Stimulated activated CD8-positive, alpha-beta memory T cell treated with anti-CD3 and anti-CD28 coated beads, Interleukin-15, amount 100 ng/mL, for 4 hours (primary cell): ENCODE measurements around the gene TSGA10IP.

Source experiments
- DNase-seq, 2 donors: peaks; one replicate each; pipeline ENCODE4 v3.0.0-alpha.2; 2020; ENCODE audit warnings: low read depth in 2 of 2

Gene TSGA10IP

GRCh38 chr11:66004186-66004585 lies 58.9 kb downstream of the TSGA10IP start:
- DNase-seq, result no peak

GRCh38 chr11:66006134-66006890 lies 61.0 kb downstream of the TSGA10IP start:
- DNase-seq, result no peak

GRCh38 chr11:66006891-66007176 lies 61.6 kb downstream of the TSGA10IP start:
- no peak for DNase-seq

GRCh38 chr11:66007201-66007634 lies 61.9 kb downstream of the TSGA10IP start:
- DNase-seq, result no peak

GRCh38 chr11:66008095-66008467 lies 62.8 kb downstream of the TSGA10IP start:
- DNase-seq, result no peak

GRCh38 chr11:66008468-66009101 lies 63.3 kb downstream of the TSGA10IP start:
- no peak for DNase-seq
